HG02840 (cell line): ENCODE data around the gene PRORP.
"Not testable (repeated sequence)": the region's sequence is repeated elsewhere in the genome, so short reads cannot be mapped to it uniquely, and the experiment has no call there.

Experiments
- ATAC-seq: cut with Tn5 transposase; IDR thresholded peaks from one replicate; pipeline ENCODE4 v1.9.1; 2021; ENCODE audit warnings: mild to moderate bottlenecking, moderate library complexity, moderate number of reproducible peaks; ENCODE audit not compliant: unreplicated experiment, low FRiP score

PRORP gene

DNA sequence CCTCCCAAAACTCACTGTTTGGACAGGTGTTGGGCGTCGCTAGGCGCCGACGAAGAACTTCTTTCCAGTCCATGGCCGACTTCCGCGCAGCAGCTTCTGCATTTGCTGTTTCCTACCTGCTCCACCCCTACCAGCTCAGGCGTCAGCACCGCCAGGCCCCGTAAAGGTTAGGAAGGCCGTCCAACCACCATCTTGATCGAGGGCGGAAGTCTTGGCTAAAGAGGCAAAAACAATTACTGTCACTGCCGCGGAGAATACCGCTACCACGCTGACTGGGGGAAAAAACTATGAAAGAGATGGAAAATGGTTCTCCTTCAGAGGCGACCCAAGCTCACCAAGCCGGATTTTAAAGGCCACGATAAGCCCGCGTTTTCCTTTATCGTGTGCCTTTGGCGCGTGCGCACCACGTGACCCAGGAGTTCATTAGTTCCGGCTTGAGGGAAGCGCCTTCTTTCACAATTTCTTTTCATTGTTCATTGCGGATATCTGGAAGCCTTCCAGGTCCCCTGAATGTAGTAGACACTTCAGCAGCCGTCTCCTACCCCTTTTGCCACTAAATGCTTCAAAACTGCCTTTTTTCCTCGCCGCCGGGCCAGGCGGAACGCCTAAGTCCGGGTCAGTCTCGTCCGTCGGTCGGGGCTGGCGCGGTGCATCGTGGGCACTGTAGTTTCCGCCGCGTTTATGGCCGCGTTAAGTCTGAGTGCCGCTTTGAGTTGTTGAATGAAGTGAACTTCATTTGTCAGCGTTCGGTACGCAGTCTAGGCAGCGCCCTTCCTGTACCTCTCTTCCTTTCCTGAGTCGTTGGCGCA is at the start of gene PRORP, which contains the start of gene PPP2R3C:
TSS of gene PRORP (plus strand) at position 666 of the 809 bp plus-strand sequence. CDS start 694 bp downstream, outside the sequence.
TSS of gene PPP2R3C (minus strand) at position 104 of the 809 bp plus-strand sequence. CDS start at position 73, 31 bp downstream.
- peak; percentile 83 for ATAC-seq

DNA sequence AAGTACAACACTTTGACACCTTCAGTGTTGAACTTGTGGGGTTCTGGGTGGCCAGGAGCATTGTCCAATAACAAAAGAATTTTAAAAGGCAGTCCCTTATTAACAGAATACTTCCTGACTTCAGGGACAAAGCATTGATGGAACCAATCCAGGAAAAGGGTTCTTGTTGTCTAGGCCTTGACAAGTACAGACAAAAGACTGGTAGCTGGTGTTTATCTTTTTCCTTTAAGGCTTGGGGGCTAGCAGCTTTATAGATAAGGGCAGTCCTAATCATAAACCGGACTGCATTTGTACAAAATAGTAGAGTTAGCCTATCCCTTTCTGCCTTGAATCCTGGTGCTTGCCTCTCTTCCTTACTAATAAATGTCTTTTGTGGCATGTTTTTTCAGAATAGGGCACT is 48.9 kb upstream of the PRORP start:
- no peak for ATAC-seq

DNA sequence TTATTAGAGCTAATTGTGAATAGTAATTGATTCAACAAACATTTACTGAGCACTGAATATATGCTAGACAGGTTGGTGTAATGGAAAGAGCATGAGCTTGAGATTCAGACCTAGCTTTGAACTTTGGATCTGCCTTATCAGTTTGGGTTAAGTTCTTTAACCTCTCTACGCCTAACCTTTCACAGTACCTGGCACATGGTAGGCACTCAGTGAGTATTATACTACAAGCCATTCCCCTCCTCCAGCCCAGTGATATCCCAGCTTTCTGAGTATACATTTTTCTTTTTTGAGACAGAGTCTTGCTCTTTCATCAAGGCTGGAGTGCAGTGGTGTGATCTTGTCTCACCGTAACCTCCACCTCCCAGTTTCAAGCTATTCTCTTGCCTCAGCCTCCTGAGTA is 44.3 kb upstream of the PRORP start:
- ATAC-seq, result no peak

DNA sequence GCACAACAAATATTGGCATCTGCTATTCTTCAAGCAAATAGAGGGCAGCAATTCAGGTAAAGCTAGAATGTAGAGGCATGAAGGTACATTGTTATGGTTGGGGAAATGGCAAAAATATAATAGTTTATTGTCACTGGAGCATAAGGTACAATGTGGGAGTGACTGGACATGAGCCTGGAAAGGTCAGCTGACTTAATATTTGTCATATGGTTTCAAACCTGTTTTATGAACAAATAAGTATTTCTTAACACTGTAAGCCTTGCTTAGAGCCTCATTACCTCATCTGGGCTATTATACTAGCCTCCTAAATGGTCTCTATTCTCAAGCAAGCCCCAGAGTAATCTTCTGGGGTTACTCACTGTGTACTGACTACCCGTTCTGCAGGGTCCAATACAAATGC is 42.6 kb upstream of the PRORP start:
- ATAC-seq, result no peak

- ATAC-seq, result no peak
These were observed 38.7 kb upstream of the PRORP start for GRCh38 chr14:35083530-35084150.

DNA sequence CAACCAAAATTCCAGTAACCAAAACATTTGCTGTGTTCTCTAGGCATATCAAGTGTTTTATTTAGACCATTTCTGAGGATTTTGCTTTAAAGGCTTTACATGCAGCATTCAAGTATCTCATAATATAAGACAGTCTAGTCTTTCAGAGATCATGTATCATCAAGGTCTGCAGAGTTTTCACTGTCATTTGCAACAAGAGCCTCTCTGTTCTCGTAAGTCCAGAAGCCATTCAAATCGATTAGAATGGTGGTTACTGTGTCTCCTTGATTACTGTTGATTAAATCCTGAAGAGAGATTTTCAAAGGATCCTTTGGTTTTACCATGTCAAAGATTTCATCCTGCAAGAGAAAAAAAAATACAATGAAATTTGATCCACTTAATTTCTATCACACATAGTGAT is 36.9 kb upstream of the PRORP start:
- no peak for ATAC-seq

GRCh38 chr14:35088514-35088913 is 33.8 kb upstream of the PRORP start:
- no peak for ATAC-seq

DNA sequence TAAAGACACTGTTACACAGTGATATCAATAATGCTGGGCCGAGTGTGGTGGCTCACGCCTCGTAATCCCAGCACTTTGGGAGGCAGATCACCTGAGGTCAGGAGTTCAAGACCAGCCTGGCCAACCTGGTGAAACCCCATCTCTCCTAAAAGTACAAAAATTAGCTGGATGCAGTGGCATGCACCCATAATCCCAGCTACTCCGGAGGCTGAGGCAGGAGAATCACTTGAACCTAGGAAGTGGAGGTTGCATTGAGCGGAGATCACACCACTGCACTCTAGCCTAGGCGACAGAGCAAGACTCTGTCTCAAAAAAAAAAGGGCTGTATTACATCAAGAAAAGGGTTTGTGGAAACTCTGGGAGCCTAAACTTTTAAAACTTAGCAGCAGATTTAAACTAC is 27.7 kb upstream of the PRORP start:
- not testable (repeated sequence) for ATAC-seq

GRCh38 chr14:35107866-35108265 is 14.5 kb upstream of the PRORP start:
- ATAC-seq, result no peak

DNA sequence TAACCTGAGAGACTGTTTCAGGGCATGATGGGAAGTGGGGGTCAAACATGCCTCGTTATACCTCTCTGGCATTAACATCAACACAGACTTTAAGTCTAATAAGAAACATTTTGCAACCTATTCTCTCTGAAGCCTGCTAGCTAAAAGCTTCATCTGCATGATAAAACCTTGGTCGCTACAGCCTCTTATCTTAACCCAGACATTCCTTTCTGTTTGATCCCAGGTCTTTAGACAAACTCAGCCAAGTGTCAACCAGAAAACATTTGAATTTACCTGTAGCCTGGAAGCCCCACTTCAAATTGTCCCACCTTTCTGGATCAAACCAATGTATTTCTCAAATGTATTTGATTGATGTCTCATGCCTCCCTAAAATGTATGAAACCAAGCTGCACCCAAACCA is 9.7 kb upstream of the PRORP start:
- ATAC-seq, result no peak

- ATAC-seq, result no peak
These were observed 8.9 kb upstream of the PRORP start for GRCh38 chr14:35113308-35113950.

DNA sequence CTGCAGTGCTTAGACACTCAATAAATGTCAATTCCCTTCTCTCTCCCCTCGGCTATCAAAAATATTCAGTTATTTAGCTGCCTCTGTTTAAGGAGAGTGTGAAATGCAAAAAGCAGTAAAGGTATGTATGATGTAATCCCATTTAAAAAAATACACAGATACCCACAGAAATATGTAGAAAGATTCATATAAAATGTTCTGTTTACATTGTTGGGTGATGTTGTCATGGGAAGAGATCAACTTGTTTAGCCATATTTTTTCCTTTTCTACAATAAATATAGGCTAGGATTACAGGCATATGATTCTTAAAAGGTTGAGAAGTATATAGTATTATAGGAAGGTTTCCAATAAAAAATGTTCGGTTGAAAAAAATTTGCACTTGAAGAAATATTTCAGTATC is 8.3 kb upstream of the PRORP start:
- no peak for ATAC-seq

DNA sequence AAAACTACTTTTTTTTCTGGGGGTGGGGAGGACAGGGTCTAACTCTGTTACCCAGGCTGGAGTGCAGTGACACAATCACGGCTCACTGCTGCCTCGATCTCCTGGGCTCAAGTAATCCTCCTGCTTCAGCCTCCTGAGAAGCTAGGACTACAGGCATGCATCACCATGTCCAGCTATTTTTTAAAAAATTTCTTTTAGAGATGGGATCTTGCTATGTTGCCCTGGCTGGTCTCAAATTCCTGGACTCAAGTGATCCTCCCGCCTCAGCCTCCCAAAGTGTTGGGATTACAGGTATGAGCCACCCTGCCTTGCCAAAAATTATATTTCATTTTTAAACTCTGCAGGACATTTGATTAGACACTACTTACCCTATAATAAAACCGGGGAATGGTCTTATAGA is 6.1 kb upstream of the PRORP start:
- ATAC-seq, result no peak

DNA sequence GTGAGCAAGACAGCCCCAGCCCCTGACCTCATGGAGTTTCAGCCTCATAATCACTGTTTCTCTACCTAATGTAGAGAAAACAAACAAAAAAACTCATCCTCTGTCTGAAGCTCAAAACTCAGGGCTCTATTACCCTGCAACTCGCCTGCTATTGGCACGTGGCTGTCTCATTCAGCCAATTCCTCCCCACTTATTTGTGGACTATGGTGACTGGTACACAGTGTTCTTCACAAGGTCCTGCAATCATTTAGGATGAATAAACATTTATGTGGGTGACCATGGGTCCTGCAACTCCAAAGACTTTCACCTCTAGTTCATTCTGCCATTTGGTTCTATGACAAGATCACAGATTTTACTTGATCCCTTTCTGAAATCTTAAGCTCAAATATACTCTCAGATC is 5.2 kb upstream of the PRORP start:
- ATAC-seq, result no peak

GRCh38 chr14:35121026-35121886 is 1.1 kb upstream of the PRORP start:
- ATAC-seq, result no peak

DNA sequence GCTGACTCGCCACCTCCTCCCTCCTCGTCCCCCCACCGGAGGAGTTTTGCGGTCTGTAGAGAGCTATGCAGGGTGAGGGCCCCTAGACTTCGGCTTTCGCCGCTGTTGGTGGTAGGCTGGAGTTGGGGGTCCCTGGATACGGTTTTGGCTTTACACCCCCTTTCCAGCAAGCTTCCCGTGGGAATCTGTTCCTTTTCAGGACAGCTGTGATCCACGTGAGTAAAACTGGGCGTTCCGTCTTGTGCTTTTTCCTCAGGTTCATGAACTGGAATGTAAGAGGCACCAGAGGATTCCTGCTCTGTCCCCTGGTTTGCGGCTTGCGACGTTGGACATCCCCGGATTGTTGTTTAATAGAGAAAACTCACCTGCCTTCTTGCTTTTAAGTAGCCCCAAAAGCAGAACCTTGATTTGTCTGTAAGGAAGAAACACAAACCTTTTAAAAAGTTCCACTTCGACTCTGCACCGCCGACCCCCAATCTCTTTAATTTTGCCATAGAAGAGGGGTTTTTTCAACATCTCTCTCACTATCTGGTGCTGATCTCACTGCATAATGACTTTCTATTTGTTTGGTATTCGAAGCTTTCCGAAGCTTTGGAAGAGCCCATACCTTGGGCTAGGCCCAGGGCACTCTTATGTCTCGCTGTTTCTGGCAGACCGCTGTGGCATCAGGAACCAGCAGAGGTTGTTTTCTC is 490 bp downstream of the PRORP start:
- ATAC-seq, result no peak

GRCh38 chr14:35123388-35123703 is 994 bp downstream of the PRORP start:
- no peak for ATAC-seq

GRCh38 chr14:35124127-35124526 is 1.8 kb downstream of the PRORP start:
- no peak for ATAC-seq

DNA sequence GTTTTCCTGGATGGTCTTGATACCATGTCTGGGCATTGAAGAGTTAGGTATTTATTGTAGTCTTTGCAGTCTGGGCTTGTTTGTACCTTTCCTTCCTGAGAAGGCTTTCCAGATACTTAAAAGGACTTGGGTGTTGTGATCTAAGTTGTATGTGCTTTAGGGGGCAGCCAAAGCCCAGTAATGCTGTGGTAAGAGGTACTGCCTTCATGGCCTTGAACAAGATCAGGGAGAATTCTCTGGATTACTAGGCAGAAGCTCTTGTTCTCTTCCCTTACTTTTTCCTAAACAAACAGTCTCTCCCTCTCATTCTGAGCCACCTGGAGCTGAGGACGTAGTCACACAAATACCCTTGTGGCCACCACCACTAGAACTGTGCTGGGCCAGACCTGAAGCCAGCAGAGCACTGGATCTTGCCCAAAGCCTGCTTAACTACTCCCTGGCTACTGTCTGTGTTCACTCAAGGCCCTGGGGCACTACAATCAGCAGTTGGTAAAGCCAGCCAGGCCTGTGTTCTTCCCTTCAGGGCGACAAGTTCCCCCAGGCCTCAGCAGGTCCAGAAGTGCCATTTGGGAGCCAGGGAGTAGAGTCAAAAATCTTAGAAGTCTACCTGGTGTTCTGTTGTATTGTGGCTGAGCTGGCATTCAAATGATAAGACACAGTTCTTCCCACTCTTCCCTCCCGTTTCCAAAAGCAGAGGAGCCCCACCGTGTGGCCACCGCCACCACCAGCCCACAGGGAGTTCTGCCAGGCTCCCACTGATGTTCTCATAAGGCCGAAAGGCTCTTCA is 11.4 kb downstream of the PRORP start:
- no peak for ATAC-seq
